ENCODE data around the gene SLC1A1. TPM values are rescaled to one million over a fixed set of nuclear protein-coding genes. Genes with fewer than 3 reads are reported as not detected.

The SLC1A1 gene
- total and polyA plus RNA-seq, 4 donors: 5.1 to 13.8 (median 5.4) TPM

GRCh38 chr9:4537581-4537980, 47.3 kb downstream of the SLC1A1 start:
- no peaks in the 10 kb centered on the region for H3K36me3 ChIP-seq (ENCODE audit: control insufficient read depth in 4 of 4, insufficient read depth in 4 of 4, low read length in 4 of 4)
- H3K4me1 ChIP-seq (ENCODE audit: control insufficient read depth in 5 of 5, insufficient read depth in 5 of 5, low read length in 5 of 5): no peaks in the 10 kb centered on the region
- H3K9ac ChIP-seq (ENCODE audit: insufficient read depth in 1 of 2, low read length in 2 of 2): no peak overlapping the region
- DNase-seq (no peak), ATAC-seq (ENCODE audit: insufficient read depth, low FRiP score) (no peak)
- no peak overlapping the region for H3K27ac ChIP-seq (ENCODE audit: low read depth in 1 of 2, low read length in 1 of 2)
- no peak for TF ChIP-seq CTCF (IDR thresholded peaks at IDR 0.05; ENCODE audit: control extremely low read depth, extremely low read depth)
- H3K9me3 ChIP-seq (ENCODE audit: control insufficient read depth in 4 of 4, insufficient read depth in 3 of 4, low read length in 3 of 4): peaks cover 0 to 9% (median 0%) of the 10 kb centered on the region in 4 donors
- no peaks in the 10 kb centered on the region for H3K27me3 ChIP-seq (ENCODE audit: control insufficient read depth in 3 of 3, insufficient read depth in 3 of 3, low read length in 2 of 3)
- H3K4me3 ChIP-seq: no peak overlapping the region
- WGBS, 2 donors: 97% methylated on average over 1 of the region's 1 CpG

- H3K27ac ChIP-seq (ENCODE audit: low read depth in 1 of 2, low read length in 1 of 2): no peak overlapping the region
- no peak overlapping the region for H3K9ac ChIP-seq (ENCODE audit: insufficient read depth in 1 of 2, low read length in 2 of 2)
- DNase-seq (no peak), ATAC-seq (ENCODE audit: insufficient read depth, low FRiP score) (no peak)
- peaks cover 0 to 9% (median 0%) of the 10 kb centered on the region in 4 donors for H3K9me3 ChIP-seq (ENCODE audit: control insufficient read depth in 4 of 4, insufficient read depth in 3 of 4, low read length in 3 of 4)
- no peaks in the 10 kb centered on the region for H3K36me3 ChIP-seq (ENCODE audit: control insufficient read depth in 4 of 4, insufficient read depth in 4 of 4, low read length in 4 of 4)
- no peak for TF ChIP-seq CTCF (IDR thresholded peaks at IDR 0.05; ENCODE audit: control extremely low read depth, extremely low read depth)
- H3K4me3 ChIP-seq: no peak overlapping the region
- H3K27me3 ChIP-seq (ENCODE audit: control insufficient read depth in 3 of 3, insufficient read depth in 3 of 3, low read length in 2 of 3): no peaks in the 10 kb centered on the region
- 93 to 97% methylated on average over 2 of the region's 2 CpGs for WGBS, 2 donors
- H3K4me1 ChIP-seq (ENCODE audit: control insufficient read depth in 5 of 5, insufficient read depth in 5 of 5, low read length in 5 of 5): no peaks in the 10 kb centered on the region
Observed at GRCh38 chr9:4538107-4538506, 47.8 kb downstream of the SLC1A1 start.

GRCh38 chr9:4538621-4539020, 48.4 kb downstream of the SLC1A1 start:
- WGBS, 2 donors: 65 to 81% methylated on average over 4 of the region's 4 CpGs
- Histone ChIP-seq H3K27ac (ENCODE audit: low read depth in 1 of 2, low read length in 1 of 2) (no peak overlapping the region), H3K27me3 (ENCODE audit: control insufficient read depth in 3 of 3, insufficient read depth in 3 of 3, low read length in 2 of 3) (no peaks in the 10 kb centered on the region), H3K9ac (ENCODE audit: insufficient read depth in 1 of 2, low read length in 2 of 2) (no peak overlapping the region), H3K9me3 (ENCODE audit: control insufficient read depth in 4 of 4, insufficient read depth in 3 of 4, low read length in 3 of 4) (peaks cover 0 to 9% (median 0%) of the 10 kb centered on the region in 4 donors), H3K4me1 (ENCODE audit: control insufficient read depth in 5 of 5, insufficient read depth in 5 of 5, low read length in 5 of 5) (no peaks in the 10 kb centered on the region), H3K4me3 (no peak overlapping the region), H3K36me3 (ENCODE audit: control insufficient read depth in 4 of 4, insufficient read depth in 4 of 4, low read length in 4 of 4) (no peaks in the 10 kb centered on the region)
- DNase-seq (no peak), ATAC-seq (ENCODE audit: insufficient read depth, low FRiP score) (no peak)
- TF ChIP-seq CTCF (IDR thresholded peaks at IDR 0.05; ENCODE audit: control extremely low read depth, extremely low read depth): no peak

GRCh38 chr9:4540425-4540824, 50.2 kb downstream of the SLC1A1 start:
- H3K9me3 ChIP-seq (ENCODE audit: control insufficient read depth in 4 of 4, insufficient read depth in 3 of 4, low read length in 3 of 4): peaks cover 0 to 9% (median 0%) of the 10 kb centered on the region in 4 donors
- no peak overlapping the region for H3K27ac ChIP-seq (ENCODE audit: low read depth in 1 of 2, low read length in 1 of 2)
- H3K27me3 ChIP-seq (ENCODE audit: control insufficient read depth in 3 of 3, insufficient read depth in 3 of 3, low read length in 2 of 3): no peaks in the 10 kb centered on the region
- no peaks in the 10 kb centered on the region for H3K4me1 ChIP-seq (ENCODE audit: control insufficient read depth in 5 of 5, insufficient read depth in 5 of 5, low read length in 5 of 5)
- H3K9ac ChIP-seq (ENCODE audit: insufficient read depth in 1 of 2, low read length in 2 of 2): no peak overlapping the region
- ATAC-seq (ENCODE audit: insufficient read depth, low FRiP score): no peak
- H3K4me3 ChIP-seq: no peak overlapping the region
- DNase-seq: no peak
- TF ChIP-seq CTCF (IDR thresholded peaks at IDR 0.05; ENCODE audit: control extremely low read depth, extremely low read depth): no peak
- 94 to 96% methylated on average over 8 of the region's 8 CpGs for WGBS, 2 donors
- H3K36me3 ChIP-seq (ENCODE audit: control insufficient read depth in 4 of 4, insufficient read depth in 4 of 4, low read length in 4 of 4): no peaks in the 10 kb centered on the region
